Neural cell (in vitro differentiated cells): ENCODE measurements around the gene LDLRAD4. TPM values are rescaled to one million over a fixed set of nuclear protein-coding genes. Genes with fewer than 3 reads are reported as not detected.

Experiments
- H2AFZ ChIP-seq: fragments of 200-600, 300-800 bp; sonication (generic), shearing (Covaris generic); 2 replicates; pipeline ENCODE4 v1.6.0; 2014; ENCODE audit warnings: low read depth, mild to moderate bottlenecking, antibody characterized with exemption, low read length, moderate library complexity
- H3F3A ChIP-seq: fragments of 200-600 bp; shearing (Covaris generic); 2 replicates; pipeline ENCODE4 v1.6.1; 2016; ENCODE audit warnings: mild to moderate bottlenecking, moderate library complexity, mixed read lengths, antibody characterized with exemption, low read length; ENCODE audit not compliant: insufficient read depth, poor library complexity, severe bottlenecking
- H3K27ac ChIP-seq: fragments of 200-600, 300-800 bp; sonication (generic), shearing (Covaris generic); 2 replicates; pipeline ENCODE4 v1.5.1; 2014; ENCODE audit warnings: mild to moderate bottlenecking, low read length, moderate library complexity
- H3K27me3 ChIP-seq: fragments of 300-800, 200-600 bp; sonication (generic), shearing (Covaris generic); 2 replicates; pipeline ENCODE4 v1.6.0; 2014; ENCODE audit warnings: mild to moderate bottlenecking, low read depth, low read length, moderate library complexity; ENCODE audit not compliant: insufficient read depth
- H3K36me3 ChIP-seq: fragments of 300-800, 200-600 bp; sonication (generic), shearing (Covaris generic); 2 replicates; pipeline ENCODE4 v1.5.1; 2014; ENCODE audit warnings: mild to moderate bottlenecking, antibody characterized with exemption, low read length, moderate library complexity; ENCODE audit not compliant: insufficient read depth
- H3K4me2 ChIP-seq: fragments of 300-800, 200-600 bp; sonication (generic), shearing (Covaris generic); 2 replicates; pipeline ENCODE4 v1.6.0; 2014; ENCODE audit warnings: mild to moderate bottlenecking, low read length
- H3K4me3 ChIP-seq: fragments of 300-800, 200-600 bp; sonication (generic), shearing (Covaris generic); 2 replicates; pipeline ENCODE4 v1.5.1; 2014; ENCODE audit warnings: mild to moderate bottlenecking, low read length, moderate library complexity
- H3K79me2 ChIP-seq: fragments of 200-600 bp; shearing (Covaris generic); replicated peaks from 2 replicates; pipeline ENCODE4 v1.6.0; 2014; ENCODE audit warnings: mild to moderate bottlenecking, low read length, moderate library complexity; ENCODE audit not compliant: insufficient read depth
- H3K9ac ChIP-seq: fragments of 300-800, 200-600 bp; sonication (generic), shearing (Covaris generic); 2 replicates; pipeline ENCODE4 v1.6.1; 2016; ENCODE audit warnings: mild to moderate bottlenecking, low read length, mixed read lengths
- H3K9me2 ChIP-seq: fragments of 200-600 bp; shearing (Covaris generic); 2 replicates; pipeline ENCODE4 v1.6.1; 2016; ENCODE audit warnings: mild to moderate bottlenecking, low read length, mixed read lengths; ENCODE audit not compliant: insufficient read depth
- H3K9me3 ChIP-seq: fragments of 200-600, 300-800 bp; sonication (generic), shearing (Covaris generic); 2 replicates; pipeline ENCODE4 v1.6.1; 2016; ENCODE audit warnings: mild to moderate bottlenecking, mixed run types, low read length, moderate library complexity, mixed read lengths
- H4K20me1 ChIP-seq: fragments of 200-600 bp; shearing (Covaris generic); 2 replicates; pipeline ENCODE4 v1.6.1; 2016; ENCODE audit warnings: mild to moderate bottlenecking, mixed run types; ENCODE audit not compliant: insufficient read depth
- CTCF ChIP-seq: fragments of 450-650 bp; IDR thresholded peaks from 2 replicates; pipeline ENCODE4 v1.5.1; 2014; ENCODE audit warnings: antibody characterized with exemption, mild to moderate bottlenecking, moderate library complexity; ENCODE audit not compliant: poor library complexity, severe bottlenecking
- EP300 ChIP-seq: fragments of 450-650 bp; conservative IDR thresholded peaks from 2 replicates; pipeline ENCODE4 v1.6.1; 2014; ENCODE audit warnings: antibody characterized with exemption, mild to moderate bottlenecking, moderate library complexity; ENCODE audit not compliant: poor library complexity, severe bottlenecking
- EZH2 ChIP-seq: fragments of 200-600, 300-800 bp; shearing (Covaris generic), sonication (generic); IDR thresholded peaks from 2 replicates; pipeline ENCODE4 v1.6.1; 2014; ENCODE audit warnings: antibody characterized with exemption, low read length, borderline replicate concordance, mild to moderate bottlenecking; ENCODE audit not compliant: insufficient read depth, poor library complexity, severe bottlenecking
- MXI1 ChIP-seq: fragments of 450-650 bp; conservative IDR thresholded peaks from 2 replicates; pipeline ENCODE4 v1.6.1; 2014; ENCODE audit warnings: antibody characterized with exemption, mild to moderate bottlenecking; ENCODE audit not compliant: poor library complexity, severe bottlenecking
- POLR2AphosphoS5 ChIP-seq: IDR thresholded peaks from 2 replicates; pipeline ENCODE4 v1.6.1; 2012
- RAD21 ChIP-seq: fragments of 450-650 bp; conservative IDR thresholded peaks from 2 replicates; pipeline ENCODE4 v1.6.1; 2014; ENCODE audit warnings: antibody characterized with exemption, mild to moderate bottlenecking, moderate library complexity
- REST ChIP-seq: IDR thresholded peaks from 2 replicates; pipeline ENCODE4 v1.6.1; 2012; ENCODE audit warnings: borderline replicate concordance
- SMC3 ChIP-seq: fragments of 450-650 bp; conservative IDR thresholded peaks from 2 replicates; pipeline ENCODE4 v1.6.1; 2014; ENCODE audit warnings: antibody characterized with exemption, mild to moderate bottlenecking, moderate library complexity; ENCODE audit not compliant: poor library complexity
- TAF1 ChIP-seq: IDR thresholded peaks from 2 replicates; pipeline ENCODE4 v1.6.1; 2012; ENCODE audit warnings: low read depth
- polyA plus RNA-seq: library from polyadenylated mRNA; depleted of rRNA; stranded (reverse); fragments of >200 nt; gene quantifications from 2 replicates; pipeline ENCODE4 v1.2.3, GENCODE V29; 2014

LDLRAD4 gene
- polyA plus RNA-seq, 1 donor from 2014 or later, result 3.7 TPM

- Histone ChIP-seq H3K9ac (no peak overlapping the region), H3K4me2 (no peak overlapping the region), H3K79me2 (no peaks in the 10 kb centered on the region)
These were observed 233.8 kb downstream of the LDLRAD4 start for GRCh38 chr18:13452388-13452811.

More at GRCh38 chr18:13452388-13452811, 233.8 kb downstream of the LDLRAD4 start:
- Histone ChIP-seq H3K4me3 (no peak overlapping the region), H3K27me3 (no peaks in the 10 kb centered on the region), H3K36me3 (no peaks in the 10 kb centered on the region), H3K27ac (no peak overlapping the region), H3K9me3 (no peaks in the 10 kb centered on the region), H4K20me1 (no peaks in the 10 kb centered on the region), H2AFZ (no peak overlapping the region), H3F3A (peaks cover 2% of the 10 kb centered on the region), H3K9me2 (no peaks in the 10 kb centered on the region)
- TF ChIP-seq POLR2AphosphoS5, result no peak
- no peak for TF ChIP-seq RAD21
- no peak for TF ChIP-seq SMC3
- no peak for TF ChIP-seq EZH2
- no peak for TF ChIP-seq EP300
- TF ChIP-seq REST, result no peak
- TF ChIP-seq TAF1, result no peak
- no peak for TF ChIP-seq MXI1
- TF ChIP-seq CTCF, result no peak
